Activated naive CD4-positive, alpha-beta T cell (primary cell): ENCODE data around the gene IL1A.
A peak's percentile ranks its signal among the peaks of the same experiment; 100 is the strongest.

Experiments
- DNase-seq, 4 experiments: peaks; one replicate each; lab custom pipeline; 2025; lab: John Stamatoyannopoulos, UW

IL1A gene

DNA sequence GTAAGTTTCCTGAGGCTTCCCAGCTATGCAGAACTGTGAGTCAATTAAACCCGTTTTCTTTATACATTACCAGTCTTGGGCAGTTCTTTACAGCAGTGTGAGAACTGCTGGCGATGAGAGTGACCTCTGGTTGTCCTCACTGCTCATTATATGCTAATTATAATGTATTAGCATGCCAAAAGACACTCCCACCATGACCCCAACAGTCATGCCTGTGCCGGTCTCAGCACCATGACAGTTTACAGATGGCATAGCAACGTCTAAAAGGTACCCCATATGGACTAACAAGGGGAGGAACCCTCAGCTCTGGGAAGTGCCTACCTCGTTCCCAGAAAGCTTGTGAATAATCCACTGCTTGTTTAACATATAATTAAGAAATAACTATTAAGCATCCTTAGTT lies 8.1 kb upstream of the IL1A start:
- no peak for DNase-seq

DNA sequence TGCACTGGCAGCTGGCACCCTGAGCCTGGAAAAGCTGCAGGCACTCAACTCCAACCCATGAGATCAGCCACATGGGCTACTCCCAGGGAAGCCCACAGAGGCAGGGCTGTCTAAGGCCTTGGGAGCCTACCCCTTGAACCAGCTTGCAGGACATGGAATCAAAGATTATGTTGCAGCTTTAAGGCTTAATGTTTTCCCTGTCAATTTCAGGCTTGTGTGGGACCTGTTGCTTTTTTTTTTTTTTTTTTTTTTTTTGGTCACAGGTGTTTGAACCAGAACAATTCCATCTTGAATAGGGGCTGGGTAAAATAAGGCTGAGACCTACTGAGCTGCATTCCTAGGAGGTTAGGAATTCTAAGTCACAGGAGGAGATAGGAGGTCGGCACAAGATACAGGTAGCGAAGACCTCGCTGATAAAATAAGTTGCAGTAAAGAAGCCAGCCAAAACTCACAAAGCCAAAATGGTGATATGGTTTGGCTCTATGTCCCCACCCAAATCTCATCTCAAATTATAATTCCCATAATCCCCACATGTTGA lies 7.5 kb upstream of the IL1A start:
- no peak for DNase-seq

GRCh38 chr2:112791019-112791418 lies 6.7 kb upstream of the IL1A start:
- DNase-seq = no peak

GRCh38 chr2:112790305-112790704 lies 6.0 kb upstream of the IL1A start:
- no peak for DNase-seq

DNA sequence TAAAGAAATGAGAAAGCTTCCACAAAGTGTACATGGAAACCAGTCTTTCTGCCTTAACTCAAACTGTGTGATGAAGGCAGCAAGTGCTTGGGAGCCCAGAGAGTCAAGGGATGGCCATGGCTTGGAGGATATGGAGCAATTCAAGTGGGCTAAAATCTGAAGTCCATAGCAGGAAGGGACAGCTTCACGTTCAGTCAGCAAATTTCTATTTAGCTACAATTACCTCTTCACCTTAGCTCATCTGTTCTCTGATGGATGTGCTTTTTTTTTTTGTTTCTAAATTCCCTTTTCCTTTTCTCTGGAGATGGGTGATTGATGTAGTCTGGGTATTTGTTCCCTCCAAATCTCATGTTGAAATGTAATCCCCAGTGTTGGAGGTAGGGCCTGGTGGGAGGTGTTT lies 4.9 kb upstream of the IL1A start:
- no peak for DNase-seq

- DNase-seq = no peak
Measured at GRCh38 chr2:112788653-112789052, 4.4 kb upstream of the IL1A start.

DNA sequence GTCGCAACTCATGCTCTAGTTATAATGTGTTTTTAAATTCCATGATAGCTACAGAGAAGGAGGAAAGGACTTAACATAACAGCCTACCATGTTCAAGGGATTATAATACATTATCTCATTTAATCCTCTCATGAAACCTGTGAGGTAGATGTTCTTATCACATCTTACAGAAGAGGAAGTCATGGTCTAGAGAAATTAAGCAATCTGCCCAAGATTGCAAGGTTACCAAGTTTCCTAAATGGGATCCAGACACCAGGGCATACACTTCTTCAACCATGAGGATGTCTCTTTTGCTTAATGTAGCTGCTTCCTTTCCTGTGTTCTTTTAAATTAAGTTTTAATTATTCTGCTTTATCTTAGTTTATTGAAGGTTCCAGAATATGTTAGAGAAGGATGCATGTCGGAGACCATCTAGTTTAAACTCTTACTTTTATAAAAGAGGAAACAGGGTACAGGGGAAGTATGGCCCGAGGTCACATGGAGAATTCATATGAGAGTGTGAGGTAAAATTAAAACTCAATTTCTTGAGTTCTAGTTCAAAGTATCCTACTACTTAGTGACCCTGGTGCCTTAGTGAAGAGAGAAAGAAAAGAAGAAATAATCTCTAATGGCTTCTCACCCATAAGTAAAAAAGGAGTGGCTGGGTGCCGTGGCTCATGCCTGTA lies 3.6 kb upstream of the IL1A start:
- no peak for DNase-seq

- no peak for DNase-seq
Measured at GRCh38 chr2:112787294-112787693, 3.0 kb upstream of the IL1A start.

GRCh38 chr2:112783187-112783714 lies 1.0 kb downstream of the IL1A start:
- no peak for DNase-seq

DNA sequence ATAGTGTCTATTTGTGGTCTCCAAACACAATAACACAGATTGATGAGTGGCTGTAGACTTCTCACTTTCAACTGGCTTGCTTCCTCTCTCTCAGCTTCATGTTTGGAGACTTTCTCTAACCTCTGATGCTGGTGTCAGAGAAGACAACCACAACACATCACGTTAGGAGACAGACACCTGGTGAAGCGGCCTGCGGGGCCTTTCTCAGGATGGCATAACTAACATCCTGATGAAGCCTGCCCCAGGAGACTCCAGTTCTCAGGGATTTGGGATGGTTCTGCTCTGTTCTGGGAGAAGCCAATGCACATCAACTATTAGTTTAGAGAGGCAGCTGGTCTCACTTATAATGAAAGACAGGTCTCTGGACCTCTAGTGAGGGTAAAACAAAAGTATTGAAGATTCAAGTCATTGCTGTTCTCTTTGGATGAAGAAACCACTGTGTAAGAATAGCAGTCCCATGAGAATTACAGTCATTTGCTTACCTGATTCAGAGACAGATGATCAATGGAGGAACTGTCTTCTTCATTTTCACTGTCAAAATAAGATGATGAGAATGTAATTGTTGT lies 2.0 kb downstream of the IL1A start:
- DNase-seq = no peak

DNA sequence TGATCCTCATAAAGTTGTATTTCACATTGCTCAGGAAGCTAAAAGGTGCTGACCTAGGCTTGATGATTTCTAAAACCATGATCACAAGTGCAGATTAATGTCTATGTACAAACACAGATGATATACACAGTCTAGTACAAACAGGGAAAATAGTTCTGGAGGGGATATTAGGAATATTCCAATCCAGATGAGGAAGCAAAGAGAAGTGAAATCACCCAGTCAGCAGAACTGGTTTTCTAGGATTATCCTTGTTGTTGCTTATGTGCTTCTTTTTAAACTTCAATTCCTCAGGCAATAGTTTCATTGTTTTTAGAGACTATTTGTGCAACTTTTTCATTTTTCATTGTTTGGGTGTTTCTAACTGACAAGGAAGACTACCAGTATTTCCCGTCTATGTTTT lies 4.7 kb downstream of the IL1A start:
- DNase-seq = no peak

GRCh38 chr2:112777036-112777435 lies 7.3 kb downstream of the IL1A start:
- no peak for DNase-seq

DNA sequence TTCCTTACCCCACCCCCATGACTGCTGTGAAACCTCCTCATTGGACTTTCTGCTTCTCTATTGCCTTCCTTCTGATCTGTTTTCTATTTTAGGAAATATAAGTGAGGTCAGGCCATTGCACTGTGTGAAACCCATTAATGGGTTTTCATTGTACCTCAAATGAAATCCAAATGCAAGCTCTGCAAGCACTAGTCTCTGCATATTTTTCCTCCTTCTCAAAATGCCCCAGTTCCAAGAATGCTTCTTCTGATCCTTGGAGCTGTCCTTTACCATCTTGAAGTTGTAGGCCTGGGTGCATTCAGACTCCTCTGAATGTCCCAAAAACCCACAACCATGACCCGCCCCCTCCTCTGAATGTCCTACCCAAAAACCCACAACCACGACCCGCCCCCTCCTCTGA lies 8.2 kb downstream of the IL1A start:
- DNase-seq = no peak

GRCh38 chr2:112774536-112775285 lies 9.6 kb downstream of the IL1A start:
- DNase-seq = no peak

- no peak for DNase-seq
Measured at GRCh38 chr2:112773556-112773955, 10.7 kb downstream of the IL1A start.

DNA sequence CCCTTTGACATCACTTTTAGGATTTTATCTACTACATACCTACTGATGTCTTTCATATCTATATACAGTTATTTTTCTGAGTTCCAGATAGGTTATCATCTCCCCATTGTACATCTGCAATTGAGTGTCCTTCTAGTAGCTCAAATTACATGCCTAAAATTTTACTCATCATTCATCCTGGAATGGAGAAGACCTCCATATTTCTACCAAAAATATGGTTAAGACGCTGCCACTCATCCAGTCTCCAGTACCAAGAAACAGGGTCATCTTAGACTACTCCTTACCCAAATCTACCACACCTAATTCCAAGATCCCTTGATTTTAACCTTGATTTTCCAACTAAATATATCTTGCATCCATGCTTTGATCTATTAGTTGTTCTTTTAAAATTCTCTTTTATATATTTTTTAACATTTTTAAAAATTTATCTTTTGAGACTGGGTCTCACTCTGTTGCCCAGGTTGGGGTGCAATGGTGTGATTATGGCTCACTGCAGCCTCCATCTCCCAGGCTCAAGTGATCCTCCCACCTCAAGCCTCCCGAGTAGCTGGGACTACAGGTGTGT lies 11.3 kb downstream of the IL1A start:
- no peak for DNase-seq

DNA sequence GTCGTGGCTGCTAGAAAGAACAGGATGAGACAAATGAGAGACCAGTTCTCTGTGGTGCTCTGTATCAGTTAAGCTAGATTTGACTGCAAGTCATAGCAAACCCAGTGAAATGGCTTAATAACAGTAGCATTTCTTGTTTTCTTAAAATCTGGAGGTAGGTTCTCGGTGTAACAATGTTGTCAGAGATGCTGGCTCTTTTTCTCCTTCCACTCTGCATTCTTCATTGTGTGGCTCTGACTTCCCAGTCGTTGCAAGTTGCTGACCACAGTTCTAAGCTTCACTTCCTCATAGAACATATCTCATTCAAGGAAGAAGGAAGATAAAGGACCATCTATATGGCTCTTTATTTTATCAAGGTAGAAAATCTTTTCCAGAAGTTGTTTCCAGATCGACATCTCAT lies 12.0 kb downstream of the IL1A start:
- DNase-seq = no peak

GRCh38 chr2:112768432-112768831 lies 15.9 kb downstream of the IL1A start:
- no peak for DNase-seq

GRCh38 chr2:112767693-112768330 lies 16.5 kb downstream of the IL1A start:
- DNase-seq = no peak

DNA sequence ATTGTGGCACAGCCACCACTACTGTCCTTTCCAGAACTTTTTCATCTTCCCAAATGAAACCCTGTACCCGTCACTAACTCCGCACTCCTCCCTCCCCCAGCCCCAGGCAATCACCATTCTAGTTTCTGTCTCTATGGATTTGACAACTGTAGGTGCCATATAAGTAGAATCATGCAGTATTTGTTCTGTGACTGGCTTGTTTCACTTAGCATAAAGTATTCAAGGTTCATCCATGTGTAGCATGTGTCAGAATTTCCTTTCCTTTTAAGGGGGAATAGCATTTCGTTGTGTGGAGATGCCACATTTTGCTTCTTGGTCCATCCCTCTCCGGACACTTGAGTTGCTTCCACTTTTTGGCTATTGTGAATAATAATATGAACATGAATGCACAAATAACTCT lies 19.0 kb downstream of the IL1A start:
- DNase-seq = no peak

- DNase-seq = peak; percentile 74 to 91 (median 84)
Measured at GRCh38 chr2:112764071-112765044, 19.9 kb downstream of the IL1A start, which contains the start of gene CKAP2L. Gene CKAP2L, minus strand, starts transcription at chr2:112764609. Its CDS starts 11 bp downstream, at chr2:112764598.
